HG03558 (cell line): ENCODE results near the gene CORO2B.

Experiments
- ATAC-seq: cut with Tn5 transposase; IDR thresholded peaks from one replicate; pipeline ENCODE4 v1.9.1; 2021; ENCODE audit warnings: moderate number of reproducible peaks; ENCODE audit not compliant: unreplicated experiment; ENCODE audit errors: extremely low read depth

CORO2B gene

DNA sequence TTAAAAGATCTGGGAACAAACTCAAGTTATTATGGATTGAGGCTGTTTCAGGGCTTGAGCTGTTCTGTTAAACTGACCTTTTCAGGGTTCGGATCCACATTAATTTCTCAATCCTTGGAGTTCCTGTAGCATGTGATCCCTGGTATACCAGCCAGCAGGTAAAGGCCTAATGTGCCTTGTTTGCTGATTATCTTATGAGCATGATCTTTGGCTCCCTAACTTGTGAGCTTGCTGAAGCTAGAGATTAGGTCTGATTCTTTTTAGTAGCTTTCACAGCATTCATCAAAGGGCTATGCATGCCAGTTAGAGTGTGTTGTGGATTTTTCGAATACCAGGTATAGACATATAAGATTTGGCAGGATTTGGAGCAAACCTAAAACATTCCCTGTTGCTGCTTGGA lies 10.3 kb downstream of the CORO2B start:
- no peak for ATAC-seq

DNA sequence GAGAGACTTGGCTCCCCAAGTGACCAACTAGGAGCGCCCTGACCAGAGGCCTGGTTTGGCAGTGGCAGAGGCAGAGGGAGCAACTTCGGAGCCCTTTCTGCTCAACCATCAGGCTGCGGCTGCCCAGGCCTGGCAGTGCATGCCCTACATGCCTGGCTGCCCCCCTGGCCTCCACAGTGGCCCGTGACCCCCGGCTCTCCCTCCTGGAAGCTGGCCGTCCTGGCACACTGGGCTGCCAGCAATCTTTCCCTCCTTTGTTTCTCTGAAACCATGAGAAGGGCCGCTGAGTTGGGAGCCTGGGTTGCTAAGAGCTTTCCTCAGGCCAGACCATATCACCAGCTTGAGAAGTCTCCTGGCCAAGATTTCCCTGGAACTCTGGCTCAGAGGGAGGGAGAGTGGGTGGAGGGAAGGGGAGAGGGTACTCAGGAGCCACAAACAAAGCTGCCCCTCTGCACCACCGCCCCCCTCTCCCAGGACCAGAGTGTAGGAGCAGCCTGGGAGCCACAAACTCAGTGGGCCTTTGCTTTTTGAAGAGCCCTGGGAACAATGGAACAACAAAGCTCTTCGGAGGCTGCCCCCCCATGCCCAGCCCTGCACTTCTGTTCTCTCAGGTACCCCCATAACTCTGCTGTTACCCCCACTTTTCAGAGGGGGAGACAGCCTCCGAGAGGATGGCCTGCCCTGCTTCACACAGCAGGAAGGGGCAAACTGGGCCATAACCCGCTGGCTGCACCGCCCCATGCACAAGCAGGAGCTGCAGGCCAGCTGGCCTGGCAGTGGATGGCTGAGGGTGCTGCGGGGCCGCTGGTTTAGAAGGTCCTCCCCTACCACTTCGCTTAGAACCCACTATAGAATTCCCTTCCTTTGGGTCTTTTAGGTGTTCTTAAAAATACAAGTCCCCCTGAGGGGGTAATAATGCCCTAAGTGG lies 11.3 kb downstream of the CORO2B start:
- no peak for ATAC-seq

DNA sequence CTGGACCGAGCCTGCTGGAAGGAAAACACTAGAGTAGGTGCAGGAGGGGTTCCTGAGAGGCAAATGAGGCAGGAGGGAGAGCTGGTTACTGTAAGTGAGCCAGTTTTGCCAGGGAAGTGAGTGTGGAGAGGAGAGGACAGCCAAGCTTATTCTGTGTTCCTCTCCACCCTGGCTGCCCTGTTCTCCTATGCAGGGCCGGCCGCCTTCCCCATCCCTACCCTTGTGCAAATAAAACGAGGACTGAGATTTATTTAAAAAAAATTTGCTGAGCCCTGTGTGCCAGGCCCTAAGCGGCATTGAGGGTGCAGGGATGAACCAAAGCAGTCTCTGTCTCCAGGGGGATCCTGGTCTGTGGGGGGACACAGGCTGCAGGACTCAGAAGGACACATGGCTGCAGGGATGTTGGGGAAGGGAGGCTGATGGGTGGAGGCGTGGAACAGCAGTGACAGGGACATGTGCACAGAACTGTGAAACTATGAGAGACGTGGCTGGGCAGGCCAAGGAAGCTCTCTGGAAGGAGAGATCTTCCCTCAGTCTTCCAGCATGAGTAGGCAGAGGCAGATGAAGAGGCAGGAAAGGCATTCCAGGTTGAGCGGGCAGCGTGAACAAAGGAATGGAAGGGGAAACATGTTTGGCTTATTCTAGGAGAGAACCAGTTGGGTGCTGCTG lies 12.1 kb downstream of the CORO2B start:
- ATAC-seq, result no peak

DNA sequence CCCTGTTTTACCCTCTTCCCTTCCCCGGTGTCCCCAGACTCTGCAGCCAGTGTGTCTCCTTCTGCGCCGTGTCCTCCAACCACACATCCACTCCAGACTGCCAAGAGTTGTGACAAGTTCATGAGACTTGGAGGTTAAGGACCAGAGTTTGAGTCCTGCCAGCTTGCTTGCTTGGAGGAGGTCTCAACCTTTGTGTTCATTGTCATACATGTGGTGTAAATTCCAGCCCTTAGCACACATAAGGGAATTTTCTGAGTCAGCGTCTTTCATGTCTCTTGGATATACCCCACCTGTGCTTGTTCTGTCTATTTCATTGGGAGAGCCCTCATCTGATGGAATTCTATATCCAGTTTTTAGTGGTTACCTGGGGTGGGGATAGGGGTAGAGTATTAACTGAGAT lies 13.3 kb downstream of the CORO2B start:
- ATAC-seq, result no peak

DNA sequence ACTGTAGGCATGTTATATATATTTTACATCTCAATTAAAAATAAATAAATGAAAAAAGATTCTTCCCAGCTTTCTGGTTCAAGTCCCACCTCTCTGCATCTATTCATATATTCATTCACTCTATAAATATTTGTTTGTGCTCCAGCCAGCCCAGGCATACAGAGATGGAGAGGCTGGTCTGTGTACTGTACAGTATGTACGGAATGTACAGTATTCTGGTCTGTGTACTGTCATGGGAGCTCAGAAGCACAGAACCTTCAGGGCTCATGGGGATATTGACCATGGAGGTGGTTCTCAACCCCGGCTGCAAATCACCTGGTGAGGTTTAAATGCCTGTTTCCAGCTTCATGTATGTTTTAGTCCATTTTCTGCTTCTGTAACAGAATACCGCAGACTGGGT lies 13.8 kb downstream of the CORO2B start:
- ATAC-seq, result no peak

DNA sequence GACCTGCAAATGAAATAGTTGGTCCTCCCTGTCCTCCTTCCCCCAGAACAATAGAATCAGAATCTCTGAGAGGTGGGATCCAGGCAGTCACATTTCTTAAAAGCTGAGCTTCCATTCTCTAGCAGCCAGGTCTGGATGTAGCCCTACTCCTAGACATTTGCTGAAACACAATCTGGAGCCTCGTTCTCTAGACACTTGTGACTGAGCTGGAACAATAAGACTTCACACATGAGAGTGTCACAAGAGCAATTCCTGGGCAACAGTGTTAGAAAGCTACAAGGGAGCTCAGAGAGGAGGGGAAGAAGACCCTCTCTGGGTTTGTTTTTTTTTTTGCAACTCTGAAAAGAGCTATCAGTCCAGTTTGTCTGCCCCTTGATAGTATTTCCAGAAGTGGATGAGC lies 14.5 kb downstream of the CORO2B start:
- ATAC-seq, result no peak

DNA sequence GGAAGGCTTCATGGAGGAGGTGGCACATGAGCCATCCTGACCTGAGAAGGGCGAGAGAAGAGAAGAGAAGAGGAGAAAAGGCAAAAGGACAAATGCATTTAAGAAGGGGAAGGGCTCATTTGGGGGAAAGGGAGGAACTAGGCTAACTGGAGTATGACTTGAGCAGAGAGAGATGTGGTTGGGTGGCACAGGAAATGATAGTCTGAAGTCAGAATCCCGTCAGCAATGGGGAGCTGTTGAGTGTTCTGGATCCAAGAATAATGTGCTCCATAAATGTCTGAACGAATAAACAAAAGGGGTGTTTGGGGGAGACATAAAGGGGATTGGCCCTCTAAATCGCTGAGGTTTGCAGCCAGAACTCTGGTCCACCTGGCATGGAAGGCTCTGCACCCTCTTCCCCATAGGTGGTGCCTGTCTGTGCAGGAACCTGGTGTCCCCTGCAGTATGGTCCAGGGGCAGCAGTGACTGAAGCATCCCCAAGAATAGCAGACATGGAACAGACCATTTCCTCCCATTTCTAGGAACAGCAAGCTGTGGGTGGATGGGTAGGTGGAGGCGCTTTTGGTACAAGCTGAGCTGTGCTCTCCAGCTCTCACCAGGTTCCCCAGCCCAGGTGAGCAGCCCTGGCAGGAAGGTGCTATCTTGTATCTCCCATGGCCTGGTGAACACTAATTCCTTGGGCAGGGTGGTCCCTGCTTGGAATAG lies 15.2 kb downstream of the CORO2B start:
- ATAC-seq, result no peak

DNA sequence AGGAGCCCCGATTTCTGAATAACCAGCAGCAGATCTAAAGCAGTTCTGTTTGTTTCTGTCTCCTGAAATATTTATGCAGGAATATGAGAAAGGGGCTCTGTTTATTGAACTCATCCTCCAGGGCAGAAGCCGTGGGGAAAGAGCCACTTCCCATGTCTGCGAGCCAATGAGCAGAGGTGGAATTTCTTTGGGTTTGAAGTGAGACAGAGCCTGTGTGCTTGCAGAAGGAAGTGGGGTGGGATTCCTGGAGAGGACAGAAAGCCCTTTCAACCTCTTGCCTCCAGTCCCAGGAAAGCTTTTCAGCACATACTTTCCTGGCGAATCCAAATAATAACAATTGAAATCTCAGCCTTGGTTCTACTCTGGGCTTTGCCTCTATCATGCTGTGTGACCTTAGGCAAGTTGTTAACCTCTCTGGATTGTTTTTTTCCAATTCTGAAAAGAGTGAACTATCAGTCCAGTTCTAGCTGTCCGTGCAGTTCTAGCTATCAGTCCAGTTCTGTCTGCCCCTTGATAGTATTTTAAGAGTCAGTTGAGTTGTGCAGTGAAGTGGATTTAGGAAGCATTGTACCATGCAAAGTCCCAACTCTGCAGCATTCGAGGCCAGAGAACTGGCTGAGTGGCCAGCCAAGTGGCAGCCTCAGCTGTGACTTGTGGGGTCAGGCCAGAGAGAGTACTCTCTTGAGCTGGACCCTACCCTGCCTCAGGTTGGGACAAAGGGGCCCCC lies 15.9 kb downstream of the CORO2B start:
- no peak for ATAC-seq

DNA sequence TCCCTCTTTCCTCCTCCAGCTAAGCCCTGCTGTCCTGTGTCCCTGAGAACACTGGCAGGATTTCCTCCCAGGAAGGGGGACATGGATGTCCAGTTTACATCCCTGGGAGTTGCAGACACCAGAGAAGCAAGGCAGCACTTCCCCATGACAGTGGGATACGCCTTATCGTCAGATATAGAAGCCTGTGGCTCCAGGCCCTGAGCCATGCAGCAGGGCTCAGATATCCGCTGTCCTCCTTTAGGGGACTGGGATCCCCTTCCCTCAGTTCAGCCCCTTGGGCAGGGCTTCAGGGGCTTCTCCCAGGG lies 16.4 kb downstream of the CORO2B start:
- no peak for ATAC-seq

DNA sequence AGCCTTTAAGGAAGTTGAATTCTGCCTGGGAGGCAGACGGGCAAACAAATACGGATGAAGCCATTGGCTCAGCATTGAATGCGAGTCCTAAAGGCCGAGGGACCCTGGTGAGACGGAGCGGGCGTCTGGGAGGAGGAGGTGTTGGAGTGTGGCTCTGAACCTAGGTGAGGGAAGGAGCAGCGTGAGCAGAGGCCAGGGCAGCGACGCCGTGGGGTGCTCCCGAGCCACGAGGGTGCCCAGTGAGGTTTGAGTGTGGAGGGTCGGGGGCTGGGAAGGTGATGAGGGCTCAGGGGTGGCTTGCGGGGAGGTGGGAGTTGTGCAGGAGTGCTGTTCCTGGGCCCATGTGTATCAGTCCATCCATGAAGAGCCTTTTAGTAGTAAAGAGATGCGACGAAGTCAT lies 17.0 kb downstream of the CORO2B start:
- no peak for ATAC-seq

DNA sequence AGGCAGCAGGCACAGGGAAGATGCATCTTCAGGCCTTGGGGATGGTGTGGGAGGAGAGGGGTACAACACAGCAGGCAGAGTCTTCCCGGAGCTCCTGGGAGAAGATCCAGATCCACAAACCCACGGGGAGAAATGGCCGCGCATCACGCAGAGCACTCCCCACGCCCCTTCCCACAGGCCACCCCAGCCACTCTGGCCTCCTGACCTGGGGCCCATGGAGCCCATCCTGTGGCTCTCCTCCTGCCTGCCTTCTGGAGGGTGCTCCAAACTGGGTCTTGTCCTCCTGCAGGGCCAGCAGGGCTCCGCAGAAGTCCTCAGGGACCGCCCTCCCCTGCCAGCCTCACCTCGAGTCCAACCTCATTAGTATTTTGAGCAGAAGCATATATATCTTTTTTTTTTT lies 17.9 kb downstream of the CORO2B start:
- ATAC-seq, result no peak

DNA sequence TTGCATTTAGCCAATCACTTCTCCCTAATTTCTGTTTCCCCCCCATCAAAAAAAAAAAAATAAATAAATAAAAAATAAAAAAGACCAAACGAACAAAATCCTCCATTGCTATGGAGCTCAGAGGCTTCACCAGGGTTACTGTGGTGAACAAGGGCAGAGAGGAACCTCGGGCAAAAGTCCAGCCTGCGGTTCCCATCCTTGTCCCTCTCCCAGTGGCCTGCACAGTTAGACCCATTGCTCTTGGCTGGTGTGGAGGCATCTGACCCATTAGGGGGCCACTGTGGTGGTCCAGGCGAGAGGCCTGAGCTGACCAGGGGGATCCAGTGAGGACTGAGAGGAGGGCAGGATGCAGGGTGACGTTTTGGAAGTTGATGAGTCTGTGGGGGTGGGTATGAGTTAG lies 18.8 kb downstream of the CORO2B start:
- ATAC-seq, result no peak

DNA sequence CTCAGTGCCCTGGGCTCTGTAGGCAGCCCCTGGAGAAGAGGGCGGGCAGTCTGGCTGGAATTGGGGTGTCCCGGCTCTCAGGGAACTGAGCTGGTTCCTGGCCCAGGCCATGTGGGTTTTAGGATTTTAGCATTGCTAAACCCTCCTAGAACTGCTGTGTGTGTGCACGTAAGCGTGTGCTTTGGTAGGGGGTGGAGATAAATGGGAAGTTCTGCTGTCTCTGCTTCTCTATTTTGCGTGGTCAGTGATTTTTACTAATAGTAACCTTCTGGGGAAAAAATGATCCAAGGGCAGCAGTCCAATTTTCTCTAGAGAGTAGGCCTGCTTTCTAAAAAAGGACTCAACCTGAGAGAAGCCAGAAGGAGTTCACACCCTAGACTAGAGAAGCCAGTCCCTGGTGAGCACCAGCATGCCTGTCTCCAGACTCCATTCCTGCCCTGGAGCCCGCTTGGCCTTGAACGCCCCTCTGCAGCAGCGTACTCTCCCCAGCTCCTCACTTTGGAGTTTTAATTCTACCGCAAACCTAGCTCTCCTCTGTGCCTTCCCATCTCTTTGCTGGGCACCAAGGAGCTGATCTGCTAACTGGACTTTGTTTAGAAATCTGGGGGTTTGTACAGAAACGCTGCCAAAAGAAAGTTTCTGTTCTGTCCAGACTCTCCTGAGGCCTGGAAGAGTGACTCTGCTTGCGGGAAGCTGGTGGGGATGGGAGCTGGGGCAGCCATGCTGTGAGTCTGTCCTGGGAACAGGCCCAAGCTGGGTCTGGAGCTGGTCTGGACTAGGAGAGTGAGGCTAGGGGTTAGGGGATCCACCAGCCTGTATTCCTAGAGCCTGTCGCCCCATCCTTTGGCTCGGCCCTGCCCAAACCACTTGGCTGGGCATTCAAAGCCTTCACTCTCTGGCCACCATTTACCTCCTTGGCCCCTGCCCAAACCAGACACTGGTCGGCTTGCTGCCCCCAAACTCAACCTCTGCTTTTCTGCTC lies 19.7 kb downstream of the CORO2B start:
- no peak for ATAC-seq

DNA sequence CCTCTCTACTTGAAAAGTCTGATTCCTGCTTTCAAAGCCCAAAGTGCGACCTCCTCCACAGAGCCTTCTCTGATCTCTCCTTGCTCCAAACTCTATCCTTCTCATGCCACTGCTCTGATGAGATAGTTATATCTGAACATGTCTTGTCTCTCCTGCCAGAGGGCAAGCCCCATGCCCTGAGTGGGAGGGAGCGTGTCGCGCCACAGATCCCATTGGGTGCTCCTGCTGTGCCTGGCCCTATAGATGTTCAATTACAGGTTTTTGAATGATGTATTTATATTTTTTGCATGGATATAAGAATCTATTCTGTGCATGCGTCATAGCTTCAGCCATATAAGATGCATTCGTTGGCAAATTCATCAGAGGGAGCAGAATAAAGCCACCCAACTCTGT lies 20.4 kb downstream of the CORO2B start:
- ATAC-seq, result no peak

DNA sequence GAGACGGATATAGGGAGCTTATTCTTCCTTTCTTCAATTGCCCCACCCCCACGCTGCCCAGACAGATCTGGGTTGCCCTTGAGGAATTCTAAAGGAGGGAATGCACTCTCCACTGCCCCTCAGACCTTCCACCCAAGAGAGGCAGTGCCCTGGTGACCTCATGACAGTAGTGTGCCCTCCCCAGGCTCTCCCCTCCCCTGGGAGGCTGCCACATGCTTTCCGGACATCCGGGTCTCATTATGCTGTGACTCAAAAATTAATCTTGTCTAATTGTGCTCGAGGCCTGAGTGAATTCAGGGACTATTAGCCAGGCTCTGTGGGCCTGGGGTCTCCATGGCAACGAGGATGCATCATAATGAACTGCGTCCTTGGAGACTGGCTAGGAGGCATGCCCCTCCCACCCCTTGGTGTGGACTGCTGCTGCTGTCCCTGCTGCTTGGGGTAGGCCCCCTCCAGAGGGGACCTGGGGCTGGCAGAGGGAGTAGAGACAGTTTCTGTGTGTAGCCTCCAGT lies 20.8 kb downstream of the CORO2B start:
- no peak for ATAC-seq

DNA sequence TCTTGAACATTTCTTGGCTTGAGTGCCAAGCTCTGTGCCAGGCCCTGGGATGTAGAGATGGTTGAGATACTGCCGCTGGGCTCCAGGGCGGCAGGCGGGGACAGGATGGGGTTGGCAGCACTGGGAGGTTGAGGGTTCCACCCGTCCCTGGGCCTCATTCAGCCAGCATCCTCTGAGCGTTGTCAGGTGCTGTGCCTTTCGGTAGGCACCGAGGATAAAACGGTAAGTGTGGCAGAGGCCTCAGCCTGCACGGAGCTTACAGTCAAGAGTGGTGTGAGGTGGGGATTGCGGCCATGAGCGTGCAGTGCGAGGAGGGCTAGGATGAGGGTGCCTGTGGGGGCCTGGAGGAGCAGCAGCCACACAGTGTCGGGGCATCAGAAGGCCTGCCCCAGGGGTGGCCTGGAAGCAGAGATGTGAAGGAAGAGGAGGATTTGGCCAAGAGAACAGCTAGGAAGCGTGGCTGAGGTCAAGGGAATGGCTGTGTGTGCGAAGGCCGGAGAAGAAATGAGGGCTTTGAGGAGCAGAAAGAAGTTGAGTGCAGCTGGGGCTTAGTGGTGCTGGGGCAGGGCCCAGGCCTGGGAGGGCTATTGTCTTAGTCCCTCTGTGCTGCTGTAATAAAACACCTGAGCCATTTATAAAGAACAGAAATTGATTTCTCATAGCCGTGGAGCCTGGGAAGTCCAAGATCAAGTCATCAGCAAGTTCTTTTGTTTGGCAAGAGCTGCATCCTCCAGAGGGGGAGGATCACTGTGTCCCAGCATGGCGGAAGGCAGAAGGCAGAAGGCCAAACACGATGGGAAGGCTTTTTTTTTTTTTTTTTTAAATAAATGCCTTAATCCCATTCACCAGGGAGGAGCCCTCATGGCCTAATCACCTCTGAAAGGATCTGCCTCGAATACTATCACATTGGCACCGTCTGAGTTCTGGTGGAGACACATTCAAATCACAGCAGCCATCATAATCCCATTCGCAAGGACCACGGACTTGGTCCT lies 22.7 kb downstream of the CORO2B start:
- ATAC-seq, result no peak

DNA sequence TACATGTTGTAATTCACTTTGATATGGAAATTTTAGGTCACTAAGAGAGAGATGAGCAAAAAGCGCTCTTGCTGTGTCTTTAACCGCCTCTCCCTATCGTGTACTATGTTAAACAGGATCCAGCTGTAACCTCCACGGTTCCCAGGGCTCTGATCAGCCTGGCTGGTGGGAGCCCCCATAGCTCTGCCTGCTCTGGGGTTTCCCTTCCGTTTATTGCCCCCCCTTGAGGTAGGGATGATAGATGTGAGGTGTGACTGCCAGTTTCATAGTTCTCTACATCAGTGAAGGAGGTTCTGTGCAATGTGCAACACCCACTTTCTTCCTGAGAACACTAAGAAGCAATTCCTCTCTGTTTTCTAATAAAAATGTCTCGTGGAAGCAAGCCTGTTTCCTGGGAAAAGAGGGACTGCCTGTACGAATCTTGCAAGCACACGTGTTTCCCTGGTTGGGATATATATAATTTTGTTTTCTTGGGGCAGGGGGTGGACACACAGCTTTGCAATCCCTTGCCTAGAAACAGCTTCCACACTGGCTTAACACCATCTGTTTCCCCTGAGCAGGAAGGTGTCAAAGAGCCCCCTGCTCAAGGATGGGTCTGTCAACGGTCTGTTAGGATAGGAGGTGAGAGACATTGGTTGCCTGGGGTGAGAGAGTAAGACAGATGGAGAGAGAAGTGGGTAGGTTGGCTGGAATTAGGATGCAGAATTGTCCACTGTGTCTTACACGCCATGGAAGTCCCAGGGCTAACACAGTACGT lies 23.8 kb downstream of the CORO2B start:
- no peak for ATAC-seq

DNA sequence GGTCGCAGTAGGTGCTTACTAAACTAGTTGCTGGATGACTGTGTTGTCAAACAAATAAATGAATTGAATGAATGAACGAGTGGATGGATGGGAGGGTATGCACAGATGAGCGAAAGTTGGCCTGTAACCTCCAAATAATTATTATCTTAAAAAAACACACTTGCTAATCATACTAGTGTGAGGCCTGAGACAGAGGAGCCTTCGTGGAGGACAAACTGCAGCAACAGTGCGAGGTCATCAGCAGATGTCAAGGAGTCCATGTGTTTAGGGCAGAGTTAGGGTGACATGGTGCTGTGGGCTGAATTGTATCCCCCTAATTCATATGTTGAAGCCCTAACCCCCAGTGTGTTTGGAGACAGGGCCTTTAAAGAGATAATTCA lies 24.4 kb downstream of the CORO2B start:
- no peak for ATAC-seq
